ENCODE measurements around the gene DLG3. TPM values are rescaled to one million over a fixed set of nuclear protein-coding genes. Genes with fewer than 3 reads are reported as not detected.
"Not testable (repeated sequence)": the region's sequence is repeated elsewhere in the genome, so short reads cannot be mapped to it uniquely, and the experiment has no call there.

DLG3 gene
- 7.9 TPM for total RNA-seq
- long read RNA-seq, full-length matches to known transcripts = 8 of 20 reads
- long read RNA-seq, partial matches to known transcripts = 3 of 20 reads
- long read RNA-seq, other reads (novel, unspliced or antisense) = 9 of 20 reads

- H3K4me3 ChIP-seq = peak within 1 kb of the TSS; percentile 51
- peaks cover 8% of the 10 kb centered on the region for H3K4me1 ChIP-seq
- H3K36me3 ChIP-seq = no peaks in the 10 kb centered on the region
- TF ChIP-seq CTCF (IDR thresholded peaks at IDR 0.05; ENCODE audit: borderline replicate concordance) = no peak
- H3K9me3 ChIP-seq (replicated peaks) = no peaks in the 10 kb centered on the region
- no peak within 1 kb of the TSS for H3K27ac ChIP-seq (replicated peaks)
- intact Hi-C loops (cut with micrococcal nuclease) = no loop called here
- H3K27me3 ChIP-seq (ENCODE audit: low read depth) = peaks cover 33% of the 10 kb centered on the region
- DNase-seq = no peak
Measured at GRCh38 chrX:70444326-70444945, at the start of gene DLG3. Gene DLG3 (plus strand): TSS chrX:70444835. CDS start chrX:70445202, 367 bp downstream.

- intact Hi-C loops (cut with micrococcal nuclease) = no loop called here
- TF ChIP-seq CTCF (IDR thresholded peaks at IDR 0.05; ENCODE audit: borderline replicate concordance) = no peak
- H3K4me3 ChIP-seq = no peak overlapping the region
- H3K27me3 ChIP-seq (ENCODE audit: low read depth) = no peaks in the 10 kb centered on the region
- no peaks in the 10 kb centered on the region for H3K36me3 ChIP-seq
- H3K27ac ChIP-seq (replicated peaks) = no peak overlapping the region
- H3K9me3 ChIP-seq (replicated peaks) = no peaks in the 10 kb centered on the region
- no peak for DNase-seq
- no peaks in the 10 kb centered on the region for H3K4me1 ChIP-seq
Measured at GRCh38 chrX:70398899-70399298, 45.7 kb upstream of the DLG3 start.

GRCh38 chrX:70400181-70400580 lies 44.5 kb upstream of the DLG3 start:
- H3K4me3 ChIP-seq; H3K9me3 ChIP-seq (replicated peaks); H3K36me3 ChIP-seq; DNase-seq; H3K4me1 ChIP-seq; H3K27ac ChIP-seq (replicated peaks); H3K27me3 ChIP-seq (ENCODE audit: low read depth); intact Hi-C loops (cut with micrococcal nuclease): not testable (repeated sequence)

GRCh38 chrX:70402721-70403120 lies 41.9 kb upstream of the DLG3 start:
- H3K27me3 ChIP-seq (ENCODE audit: low read depth) = no peaks in the 10 kb centered on the region
- no peaks in the 10 kb centered on the region for H3K36me3 ChIP-seq
- TF ChIP-seq CTCF (IDR thresholded peaks at IDR 0.05; ENCODE audit: borderline replicate concordance) = no peak
- H3K4me1 ChIP-seq = no peaks in the 10 kb centered on the region
- intact Hi-C loops (cut with micrococcal nuclease) = no loop called here
- H3K9me3 ChIP-seq (replicated peaks) = no peaks in the 10 kb centered on the region
- no peak for DNase-seq
- H3K4me3 ChIP-seq = no peak overlapping the region
- H3K27ac ChIP-seq (replicated peaks) = no peak overlapping the region

- H3K4me1 ChIP-seq = no peaks in the 10 kb centered on the region
- no peak for DNase-seq
- H3K27ac ChIP-seq (replicated peaks) = no peak overlapping the region
- no peaks in the 10 kb centered on the region for H3K27me3 ChIP-seq (ENCODE audit: low read depth)
- TF ChIP-seq CTCF (IDR thresholded peaks at IDR 0.05; ENCODE audit: borderline replicate concordance) = no peak
- no peaks in the 10 kb centered on the region for H3K36me3 ChIP-seq
- intact Hi-C loops (cut with micrococcal nuclease) = no loop called here
- no peak overlapping the region for H3K4me3 ChIP-seq
- no peaks in the 10 kb centered on the region for H3K9me3 ChIP-seq (replicated peaks)
Measured at GRCh38 chrX:70405003-70405402, 39.6 kb upstream of the DLG3 start.

- TF ChIP-seq CTCF (IDR thresholded peaks at IDR 0.05; ENCODE audit: borderline replicate concordance) = no peak
- intact Hi-C loops (cut with micrococcal nuclease) = no loop called here
Measured at GRCh38 chrX:70410921-70411320, 33.7 kb upstream of the DLG3 start.

More at GRCh38 chrX:70410921-70411320, 33.7 kb upstream of the DLG3 start:
- no peaks in the 10 kb centered on the region for H3K27me3 ChIP-seq (ENCODE audit: low read depth)
- H3K27ac ChIP-seq (replicated peaks) = no peak overlapping the region
- no peaks in the 10 kb centered on the region for H3K36me3 ChIP-seq
- no peak overlapping the region for H3K4me3 ChIP-seq
- H3K9me3 ChIP-seq (replicated peaks) = no peaks in the 10 kb centered on the region
- DNase-seq = no peak
- H3K4me1 ChIP-seq = no peaks in the 10 kb centered on the region

Measured in left ventricle myocardium inferior (tissue), 1 donor.